Stimulated activated memory B cell treated with anti-CD40 and anti-IgM and Interleukin-4, amounts not matched to agents 10 μg/mL and 1 μg/mL and 100 μg/mL, for 72 hours (primary cell): ENCODE results near the gene CSF1R.

Experiments used
- ATAC-seq: fragments of 150-1000 bp; cut with Tn5 transposase; 2 replicates; pipeline ENCODE4 v1.10.0; 2021
- H3K27ac Mint-ChIP-seq: one replicate; pipeline ENCODE4 v1.8.0; 2022; ENCODE audit warnings: mild to moderate bottlenecking, mixed read lengths
- H3K27me3 Mint-ChIP-seq: one replicate; pipeline ENCODE4 v1.8.0; 2022; ENCODE audit warnings: mixed read lengths
- H3K36me3 Mint-ChIP-seq: one replicate; pipeline ENCODE4 v1.8.0; 2022; ENCODE audit warnings: mixed read lengths
- H3K4me1 Mint-ChIP-seq: one replicate; pipeline ENCODE4 v1.8.0; 2022; ENCODE audit warnings: mixed read lengths
- H3K4me3 Mint-ChIP-seq: one replicate; pipeline ENCODE4 v1.8.0; 2022; ENCODE audit warnings: mild to moderate bottlenecking, moderate library complexity, mixed read lengths
- H3K9me3 Mint-ChIP-seq: one replicate; pipeline ENCODE4 v1.8.0; 2022; ENCODE audit warnings: mixed read lengths

The CSF1R gene

DNA sequence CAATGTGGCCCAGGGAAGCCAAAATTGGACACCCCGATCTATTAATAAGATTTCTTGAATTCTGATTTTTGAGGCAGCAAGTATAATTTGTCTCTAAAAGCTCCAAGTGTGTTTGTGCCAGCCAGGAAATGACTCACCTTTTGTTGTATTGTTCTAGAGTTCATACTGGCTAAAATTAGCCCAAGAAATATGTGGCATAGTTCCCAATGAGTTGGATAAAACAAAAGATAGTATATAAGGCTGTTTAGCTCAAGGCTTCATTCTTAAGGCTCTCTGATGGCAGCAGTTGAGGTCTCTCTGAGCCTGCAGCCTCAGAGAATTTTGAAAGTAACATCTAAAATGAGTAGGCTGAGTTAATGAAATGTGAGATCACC is 64.2 kb downstream of the CSF1R start:
- H3K4me1 Mint-ChIP-seq = peaks cover 6% of the 10 kb centered on the region
- peaks cover 79% of the 10 kb centered on the region for H3K36me3 Mint-ChIP-seq
- no peaks in the 10 kb centered on the region for H3K27me3 Mint-ChIP-seq
- H3K4me3 Mint-ChIP-seq = no peak overlapping the region
- no peaks in the 10 kb centered on the region for H3K9me3 Mint-ChIP-seq
- H3K27ac Mint-ChIP-seq = no peak overlapping the region
- ATAC-seq = no peak

DNA sequence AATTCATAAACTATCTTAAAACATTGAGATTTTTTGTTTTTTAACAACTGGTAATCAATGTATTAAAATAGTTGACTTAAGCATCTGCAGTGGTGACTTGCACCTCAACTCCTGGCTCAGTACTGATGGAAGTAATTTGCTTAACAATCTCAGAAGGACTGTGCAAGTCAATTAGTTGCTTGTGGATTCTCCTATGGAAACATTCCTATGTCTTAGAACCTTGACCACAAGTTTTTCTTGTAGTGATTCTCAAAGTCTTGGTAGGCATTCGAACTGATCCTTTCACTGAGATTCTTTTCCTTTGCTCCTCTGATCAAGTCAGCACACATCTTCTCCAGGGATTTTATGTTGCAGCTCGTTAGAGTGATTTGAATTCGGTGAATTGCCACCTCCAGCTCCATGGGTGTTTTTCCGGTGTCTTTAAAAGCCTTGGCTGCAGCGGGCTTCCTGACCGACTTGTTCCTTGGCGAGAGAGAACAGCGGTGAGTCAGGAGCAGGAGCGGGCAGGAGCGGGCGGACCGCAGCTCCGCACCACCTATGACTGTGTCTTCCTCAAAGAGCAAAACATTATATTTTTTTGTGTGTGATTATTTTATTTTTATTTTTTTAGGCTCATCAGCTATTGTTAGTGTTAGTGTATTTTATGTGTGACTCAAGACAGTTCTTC is 64.7 kb downstream of the CSF1R start:
- ATAC-seq = no peak
- no peak overlapping the region for H3K27ac Mint-ChIP-seq
- H3K4me1 Mint-ChIP-seq = peaks cover 6% of the 10 kb centered on the region

DNA sequence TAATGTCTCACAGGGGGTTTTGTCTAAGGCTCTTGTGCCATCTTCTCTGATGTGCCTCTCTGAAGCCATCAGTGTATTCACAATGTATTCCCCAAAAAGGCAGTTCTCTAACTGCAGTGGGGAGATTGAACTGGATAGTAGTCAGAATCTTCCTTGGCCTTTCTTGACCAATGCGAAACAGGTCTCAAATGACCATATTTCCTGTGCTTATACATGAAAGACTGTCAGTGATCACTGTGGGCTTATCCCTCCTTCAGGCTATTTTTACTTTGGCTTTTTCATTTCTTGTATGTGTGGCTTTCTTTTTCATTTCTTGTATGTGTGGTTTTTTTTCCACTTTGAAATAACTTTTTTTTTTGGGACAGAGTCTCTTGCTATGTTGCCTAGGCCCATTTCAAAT is 66.1 kb downstream of the CSF1R start:
- no peaks in the 10 kb centered on the region for H3K9me3 Mint-ChIP-seq
- H3K4me3 Mint-ChIP-seq = no peak overlapping the region
- H3K4me1 Mint-ChIP-seq = peaks cover 6% of the 10 kb centered on the region
- peaks cover 90% of the 10 kb centered on the region for H3K36me3 Mint-ChIP-seq
- no peaks in the 10 kb centered on the region for H3K27me3 Mint-ChIP-seq
- H3K27ac Mint-ChIP-seq = no peak overlapping the region
- no peak for ATAC-seq

More for the DNA sequence above, 64.7 kb downstream of the CSF1R start:
- Mint-ChIP-seq H3K36me3 (peaks cover 84% of the 10 kb centered on the region), H3K4me3 (no peak overlapping the region), H3K27me3 (no peaks in the 10 kb centered on the region), H3K9me3 (no peaks in the 10 kb centered on the region)

DNA sequence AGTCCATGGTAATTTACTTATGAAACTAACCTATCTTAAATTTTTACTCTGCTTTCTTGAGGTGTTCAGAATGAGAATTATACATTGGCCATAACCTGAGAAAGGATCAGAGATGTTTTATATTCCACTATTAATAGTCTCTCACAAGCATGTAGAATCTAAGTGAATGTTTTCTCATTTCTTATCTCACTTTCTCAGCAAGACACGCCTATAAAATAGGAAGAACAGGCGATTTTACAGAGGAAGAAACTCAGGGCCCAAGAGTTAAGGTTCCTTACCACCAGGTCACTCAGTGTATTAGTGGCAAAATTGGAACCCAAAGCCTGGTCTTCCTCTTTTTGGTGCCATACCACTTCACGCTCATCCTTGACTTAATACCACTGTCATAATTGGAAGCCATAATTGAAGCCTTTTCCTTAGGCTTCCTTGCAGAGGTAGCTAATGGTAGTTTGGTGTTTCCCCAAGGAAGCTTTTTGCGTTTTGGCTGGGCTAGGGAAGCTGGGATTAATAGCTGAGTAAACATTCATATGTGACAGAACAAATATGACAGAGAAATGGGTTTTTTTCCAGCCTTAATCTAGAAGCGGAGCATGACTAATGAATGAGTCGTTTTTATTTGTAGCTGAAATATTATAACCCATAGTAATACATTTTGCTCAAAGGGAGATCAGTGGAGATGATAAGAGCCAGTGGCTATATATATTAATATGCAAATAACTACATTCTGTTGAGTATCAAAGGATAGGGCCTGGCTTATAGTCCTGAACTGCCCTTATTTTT is 68.9 kb downstream of the CSF1R start:
- Mint-ChIP-seq H3K4me3 (no peak overlapping the region), H3K27me3 (no peaks in the 10 kb centered on the region), H3K9me3 (no peaks in the 10 kb centered on the region), H3K27ac (no peak overlapping the region), H3K4me1 (peaks cover 6% of the 10 kb centered on the region), H3K36me3 (peaks cover 98% of the 10 kb centered on the region)
- ATAC-seq = no peak

DNA sequence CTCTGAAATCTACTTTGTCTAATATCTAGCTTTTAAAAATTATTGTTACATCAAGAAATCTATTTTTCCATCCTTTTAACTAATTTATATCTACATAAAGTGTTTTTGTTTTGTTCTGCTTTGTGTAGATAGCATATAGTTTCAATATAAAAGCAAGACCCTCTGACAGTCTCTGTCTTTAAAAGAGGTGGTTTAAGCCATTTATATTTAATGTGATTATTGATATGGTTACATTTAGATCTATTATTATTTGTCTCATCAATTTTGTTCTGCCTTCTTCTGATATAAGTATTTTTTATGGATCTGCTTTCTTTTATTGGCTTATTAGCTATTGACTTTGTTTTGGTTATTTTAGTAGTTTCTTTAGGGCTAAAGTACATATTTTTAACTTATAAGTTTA is 69.8 kb downstream of the CSF1R start:
- H3K9me3 Mint-ChIP-seq = no peaks in the 10 kb centered on the region
- no peak for ATAC-seq
- H3K4me1 Mint-ChIP-seq = peaks cover 6% of the 10 kb centered on the region
- H3K27ac Mint-ChIP-seq = no peak overlapping the region
- H3K27me3 Mint-ChIP-seq = no peaks in the 10 kb centered on the region
- peaks cover 96% of the 10 kb centered on the region for H3K36me3 Mint-ChIP-seq
- no peak overlapping the region for H3K4me3 Mint-ChIP-seq

DNA sequence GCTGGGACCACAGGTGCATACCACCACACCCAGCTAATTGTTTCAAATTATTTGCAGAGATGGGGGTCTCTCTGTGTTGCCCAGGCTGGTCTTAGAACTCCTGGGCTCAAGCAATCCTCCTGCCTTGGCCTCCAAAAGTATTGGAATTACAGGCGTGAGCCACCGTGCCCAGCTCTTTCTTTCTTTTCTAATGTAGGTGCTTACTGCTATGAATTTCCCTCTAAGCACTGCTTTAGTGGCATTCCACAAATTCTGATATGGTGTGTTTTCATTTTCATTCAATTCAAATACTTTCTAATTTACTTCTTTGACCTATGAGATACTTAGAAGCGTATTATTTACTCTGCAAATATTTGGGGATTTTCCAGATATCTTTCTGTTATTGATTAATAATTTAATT is 70.9 kb downstream of the CSF1R start:
- Mint-ChIP-seq H3K4me1 (peaks cover 4% of the 10 kb centered on the region), H3K4me3 (no peak overlapping the region), H3K36me3 (peaks cover 96% of the 10 kb centered on the region), H3K27ac (no peak overlapping the region), H3K27me3 (no peaks in the 10 kb centered on the region), H3K9me3 (no peaks in the 10 kb centered on the region)
- no peak for ATAC-seq

DNA sequence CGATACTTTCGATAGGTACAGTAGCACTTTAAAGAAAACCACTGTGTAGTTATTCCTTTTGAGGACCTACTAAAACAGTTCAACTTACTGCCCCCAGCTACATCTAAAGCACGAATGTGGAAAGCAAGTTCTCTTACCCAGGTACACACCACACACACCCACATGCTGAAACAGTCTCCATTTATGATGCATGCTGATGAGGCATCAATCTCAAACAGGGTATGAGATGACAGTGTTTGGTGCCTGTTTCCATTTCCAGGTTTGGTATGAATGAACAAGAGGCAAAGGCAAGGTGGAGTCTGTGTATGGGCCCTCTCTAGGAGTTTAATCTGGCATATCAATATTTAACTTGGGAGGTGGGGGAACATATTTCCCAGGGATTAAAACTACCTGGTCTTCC is 71.9 kb downstream of the CSF1R start:
- no peak for ATAC-seq
- peaks cover 97% of the 10 kb centered on the region for H3K36me3 Mint-ChIP-seq

DNA sequence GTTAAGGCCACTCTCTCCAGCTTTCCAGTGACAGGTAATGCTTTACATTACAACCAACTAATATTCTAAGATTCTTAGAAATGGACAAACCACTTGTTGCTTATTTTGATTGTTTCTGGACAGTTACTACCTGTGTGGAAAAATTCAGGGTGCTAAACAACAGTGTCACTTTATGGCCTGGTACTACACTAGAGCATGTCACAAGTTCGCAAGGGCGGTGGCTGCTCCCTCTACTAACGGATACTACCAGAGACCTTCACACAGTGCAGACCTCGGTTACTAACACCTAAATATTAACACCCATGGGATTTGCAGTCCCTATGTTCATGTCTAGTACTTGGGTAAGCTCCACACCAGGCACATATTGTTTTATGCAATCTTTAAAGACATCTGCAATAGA is 72.4 kb downstream of the CSF1R start:
- Mint-ChIP-seq H3K4me1 (no peaks in the 10 kb centered on the region), H3K27me3 (no peaks in the 10 kb centered on the region), H3K4me3 (no peak overlapping the region), H3K36me3 (peaks cover 96% of the 10 kb centered on the region), H3K27ac (no peak overlapping the region), H3K9me3 (no peaks in the 10 kb centered on the region)
- ATAC-seq = no peak

More for the DNA sequence above, 71.9 kb downstream of the CSF1R start:
- H3K9me3 Mint-ChIP-seq = no peaks in the 10 kb centered on the region
- no peaks in the 10 kb centered on the region for H3K27me3 Mint-ChIP-seq
- H3K27ac Mint-ChIP-seq = no peak overlapping the region
- H3K4me1 Mint-ChIP-seq = no peaks in the 10 kb centered on the region
- H3K4me3 Mint-ChIP-seq = no peak overlapping the region

DNA sequence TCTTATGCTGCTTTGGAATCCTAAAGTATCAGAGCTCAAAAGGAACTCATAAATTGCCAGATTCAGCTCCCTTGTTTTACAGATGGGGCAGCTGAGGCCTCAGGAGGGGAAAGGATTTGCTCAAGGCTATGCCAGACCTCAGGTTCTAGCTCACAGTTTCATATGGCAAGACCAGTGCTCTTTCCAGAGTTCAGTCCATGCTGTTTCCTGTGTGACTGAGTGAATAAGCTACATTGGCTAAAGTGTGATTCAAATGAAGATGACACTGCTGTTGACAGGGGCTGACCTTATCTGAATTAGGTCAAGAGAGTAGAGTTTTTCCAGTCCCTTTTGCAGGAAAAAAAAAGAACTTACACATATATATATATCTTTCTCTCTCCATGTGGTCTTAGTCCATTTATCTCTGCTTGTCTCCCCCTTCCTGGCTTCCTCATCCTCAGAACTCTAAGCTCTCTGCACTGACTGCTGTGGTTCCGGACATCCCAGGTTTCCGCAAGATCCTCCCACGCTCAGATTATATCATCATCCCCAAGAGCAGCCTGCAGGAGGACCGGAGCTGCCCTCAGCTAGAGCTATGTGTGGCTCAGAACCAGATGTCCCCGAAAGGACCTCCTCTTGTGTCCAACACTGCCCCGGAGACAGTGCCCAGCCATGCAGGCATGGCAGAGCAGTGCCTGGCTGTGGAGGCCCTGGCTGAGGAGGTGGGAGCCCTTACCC is 76.5 kb downstream of the CSF1R start:
- Mint-ChIP-seq H3K4me1 (peaks cover 2% of the 10 kb centered on the region), H3K4me3 (no peak overlapping the region), H3K9me3 (no peaks in the 10 kb centered on the region), H3K36me3 (peaks cover 85% of the 10 kb centered on the region), H3K27me3 (no peaks in the 10 kb centered on the region), H3K27ac (no peak overlapping the region)
- no peak for ATAC-seq

DNA sequence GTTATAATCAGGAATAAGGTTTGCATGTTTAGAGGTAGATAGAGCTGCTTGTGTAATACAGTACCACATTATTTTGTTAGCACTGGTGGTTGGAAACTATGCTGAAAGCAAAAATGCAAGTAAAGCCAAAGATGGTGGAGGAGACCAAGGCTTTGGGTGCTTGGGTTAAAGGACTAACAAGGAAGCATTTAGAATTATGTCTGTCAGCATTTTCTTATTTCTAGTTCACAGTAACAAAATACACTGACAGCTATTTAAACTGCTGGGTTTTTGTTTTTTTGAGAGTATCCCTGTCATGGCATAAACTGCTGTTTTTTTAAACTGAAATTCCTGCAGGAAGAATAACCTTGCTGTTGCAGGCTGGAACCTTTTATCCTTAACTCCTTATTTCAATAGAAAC is 79.3 kb downstream of the CSF1R start:
- peaks cover 71% of the 10 kb centered on the region for H3K36me3 Mint-ChIP-seq
- H3K4me1 Mint-ChIP-seq = peaks cover 21% of the 10 kb centered on the region
- no peak overlapping the region for H3K27ac Mint-ChIP-seq
- H3K9me3 Mint-ChIP-seq = no peaks in the 10 kb centered on the region
- H3K4me3 Mint-ChIP-seq = no peak overlapping the region
- ATAC-seq = no peak
- H3K27me3 Mint-ChIP-seq = no peaks in the 10 kb centered on the region

DNA sequence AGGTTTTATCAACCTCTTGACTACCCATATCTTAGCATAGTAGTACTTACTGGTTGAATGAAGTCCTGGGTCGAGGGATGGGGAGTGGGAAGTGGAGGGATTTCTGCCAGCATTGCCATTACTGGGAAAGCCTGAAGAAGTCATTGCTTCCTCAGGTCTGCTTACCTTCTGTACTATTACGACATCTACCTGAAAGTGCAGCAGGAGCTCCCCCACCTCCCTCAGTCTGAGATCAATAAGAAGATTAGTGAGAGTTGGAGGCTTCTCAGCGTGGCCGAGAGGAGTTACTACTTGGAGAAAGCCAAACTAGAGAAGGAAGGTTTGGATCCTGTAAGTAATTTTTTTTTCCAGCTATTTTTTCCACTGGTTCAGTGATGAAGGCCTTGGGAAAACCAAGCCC is 80.0 kb downstream of the CSF1R start:
- Mint-ChIP-seq H3K36me3 (peaks cover 67% of the 10 kb centered on the region), H3K4me3 (no peak overlapping the region), H3K27me3 (no peaks in the 10 kb centered on the region), H3K4me1 (peaks cover 28% of the 10 kb centered on the region), H3K27ac (no peak overlapping the region), H3K9me3 (no peaks in the 10 kb centered on the region)
- ATAC-seq = no peak
